Measurements from ENCODE around the gene ANKRD26. TPM values are rescaled to one million over a fixed set of nuclear protein-coding genes. Genes with fewer than 3 reads are reported as not detected.

The ANKRD26 gene
- total RNA-seq, 4 donors from 2014 or later, result 2.5 to 6.9 (median 5.0) TPM

DNA sequence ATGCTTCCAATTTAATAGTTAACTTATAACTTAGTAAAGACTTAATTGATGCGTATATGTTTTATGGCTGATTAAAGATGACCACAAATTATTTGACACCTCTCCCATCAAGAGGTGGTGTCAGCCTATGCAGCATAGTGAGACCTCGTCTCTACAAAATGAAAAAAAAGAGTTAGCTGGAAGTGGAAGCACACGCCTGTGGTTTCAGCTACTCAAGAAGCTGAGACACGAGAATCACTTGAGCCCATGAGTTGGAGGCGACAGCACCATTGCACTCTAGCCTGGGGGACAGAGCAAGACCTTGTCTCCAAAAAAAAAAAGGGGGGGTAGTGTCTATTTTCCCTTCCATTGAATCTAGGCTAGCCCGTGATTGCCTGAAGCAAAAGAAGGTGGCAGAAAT, 140.5 kb downstream of the ANKRD26 start:
- WGBS, 2 donors, result 82 to 84% methylated on average over 5 of the region's 6 CpGs
- Histone ChIP-seq H3K4me1 (no peaks in the 10 kb centered on the region), H3K27ac (no peak overlapping the region), H3K9me3 (no peaks in the 10 kb centered on the region), H3K4me3 (no peak overlapping the region), H3K27me3 (no peaks in the 10 kb centered on the region), H3K36me3 (no peaks in the 10 kb centered on the region)
- no peak for DNase-seq
- intact Hi-C loops (cut with DNase I), result no loop called here
- TF ChIP-seq POLR2A (IDR thresholded peaks at IDR 0.05), result no peak
- TF ChIP-seq, protein P1, sequence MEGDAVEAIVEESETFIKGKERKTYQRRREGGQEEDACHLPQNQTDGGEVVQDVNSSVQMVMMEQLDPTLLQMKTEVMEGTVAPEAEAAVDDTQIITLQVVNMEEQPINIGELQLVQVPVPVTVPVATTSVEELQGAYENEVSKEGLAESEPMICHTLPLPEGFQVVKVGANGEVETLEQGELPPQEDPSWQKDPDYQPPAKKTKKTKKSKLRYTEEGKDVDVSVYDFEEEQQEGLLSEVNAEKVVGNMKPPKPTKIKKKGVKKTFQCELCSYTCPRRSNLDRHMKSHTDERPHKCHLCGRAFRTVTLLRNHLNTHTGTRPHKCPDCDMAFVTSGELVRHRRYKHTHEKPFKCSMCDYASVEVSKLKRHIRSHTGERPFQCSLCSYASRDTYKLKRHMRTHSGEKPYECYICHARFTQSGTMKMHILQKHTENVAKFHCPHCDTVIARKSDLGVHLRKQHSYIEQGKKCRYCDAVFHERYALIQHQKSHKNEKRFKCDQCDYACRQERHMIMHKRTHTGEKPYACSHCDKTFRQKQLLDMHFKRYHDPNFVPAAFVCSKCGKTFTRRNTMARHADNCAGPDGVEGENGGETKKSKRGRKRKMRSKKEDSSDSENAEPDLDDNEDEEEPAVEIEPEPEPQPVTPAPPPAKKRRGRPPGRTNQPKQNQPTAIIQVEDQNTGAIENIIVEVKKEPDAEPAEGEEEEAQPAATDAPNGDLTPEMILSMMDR (IDR thresholded peaks at IDR 0.05), result no peak

Small RNA genes within 50 kb of the gene (small RNA-seq; reads per million reads assigned to genes)
- gene RNU6-490P, result 0 reads per million in 4 donors

Other genes with a start within 250 kb of the ANKRD26 start
- gene ABI1, start 239.5 kb downstream of the ANKRD26 start, total RNA-seq, result 10 to 100 TPM; 51.4 to 67.1 (median 63.3) TPM
- gene YME1L1, start 53.9 kb upstream of the ANKRD26 start, total RNA-seq, result 10 to 100 TPM; 45.1 to 78.5 (median 67.3) TPM
- 10 to 100 TPM in 1 of 4 donors, 1 to 10 TPM in 3; 3.8 to 13.8 (median 7.5) TPM for gene MASTL, start 54.9 kb upstream of the ANKRD26 start, total RNA-seq
- gene ACBD5, start 140.3 kb upstream of the ANKRD26 start, total RNA-seq, result 10 to 100 TPM; 10.4 to 27.0 (median 12.6) TPM